C1 segment of cervical spinal cord (tissue), 14 donors: Measurements from ENCODE around the gene RNF182.
"Not testable (repeated sequence)": the region's sequence is repeated elsewhere in the genome, so short reads cannot be mapped to it uniquely, and the experiment has no call there.

Experiments used
- DNase-seq, 14 donors: peaks; one replicate each; lab custom pipeline; 2025; lab: John Stamatoyannopoulos, UW

The RNF182 gene

DNA sequence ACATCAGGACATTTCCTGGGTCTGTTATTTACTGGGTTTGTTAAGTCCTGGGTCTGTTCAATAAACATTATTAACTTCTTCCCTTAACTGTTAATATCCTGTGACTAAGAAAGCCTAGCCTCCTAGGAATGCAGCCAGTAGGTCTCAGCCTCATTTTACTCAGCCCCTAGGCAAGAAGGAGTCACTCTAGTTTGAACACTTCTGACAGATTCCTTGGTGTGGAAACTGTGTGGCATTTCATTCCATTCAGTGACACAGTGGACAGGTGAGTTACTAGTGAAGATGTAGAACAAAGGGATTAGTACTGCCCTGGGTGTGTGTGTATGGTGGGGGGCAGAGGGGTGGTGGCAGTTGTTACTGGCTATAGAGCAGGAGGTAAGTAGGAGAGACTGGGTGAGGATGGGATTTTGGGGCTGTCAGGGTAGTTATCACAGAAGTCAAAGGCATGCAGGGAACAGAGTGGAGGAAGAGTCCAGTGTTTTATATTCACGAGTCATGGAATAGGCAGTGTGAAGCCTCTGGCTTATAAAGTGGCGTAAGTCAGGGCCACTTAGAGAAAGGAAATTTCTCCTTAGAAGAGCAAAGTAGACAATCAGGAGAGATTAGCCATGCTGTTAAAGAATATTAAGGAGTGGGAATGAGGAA is 28.4 kb downstream of the RNF182 start:
- DNase-seq: no peak

DNA sequence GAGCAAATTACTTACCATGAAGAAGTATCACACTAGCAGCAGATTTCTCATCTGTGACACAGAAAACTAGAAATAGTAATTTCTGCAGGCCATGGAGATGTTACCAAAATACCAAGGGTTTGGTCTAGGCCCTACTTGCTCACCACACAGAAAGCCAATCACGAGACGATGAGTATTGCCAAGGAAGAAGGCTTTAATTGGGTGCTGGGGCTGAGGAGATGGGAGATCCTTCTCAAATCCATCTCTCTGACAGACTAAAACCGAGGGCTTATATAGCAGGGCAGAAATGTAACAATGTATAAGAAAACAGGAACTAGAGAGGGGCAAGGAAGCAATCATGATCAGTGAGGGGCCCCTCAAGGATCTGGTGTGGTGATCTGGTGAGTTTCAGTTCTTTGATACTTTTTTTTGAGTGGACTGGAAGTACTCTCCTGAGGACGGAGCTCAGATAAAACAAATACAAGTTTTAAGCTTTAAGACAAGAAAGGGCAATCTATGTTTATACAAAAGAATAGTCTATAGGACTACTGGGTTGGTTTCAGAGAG is 40.9 kb downstream of the RNF182 start:
- DNase-seq: no peak

DNA sequence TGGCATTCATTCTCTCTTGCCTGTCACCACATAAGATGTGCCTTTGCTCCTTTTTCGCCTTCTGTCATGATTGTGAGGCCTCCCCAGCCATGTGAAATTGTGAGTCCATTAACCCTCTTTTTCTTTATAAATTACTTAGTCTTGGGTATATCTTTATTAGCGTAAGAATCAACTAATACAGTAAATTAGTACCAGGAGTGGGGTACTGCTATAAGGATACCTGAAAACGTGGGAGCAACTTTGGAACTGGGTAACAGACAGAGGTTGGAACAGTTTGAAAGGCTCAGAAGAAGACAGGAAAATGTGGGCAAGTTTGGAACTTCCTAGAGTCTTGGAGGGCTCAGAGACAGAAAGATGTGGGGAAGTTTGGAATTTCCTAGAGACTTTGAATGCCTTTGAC is 46.6 kb downstream of the RNF182 start:
- DNase-seq: no peak

DNA sequence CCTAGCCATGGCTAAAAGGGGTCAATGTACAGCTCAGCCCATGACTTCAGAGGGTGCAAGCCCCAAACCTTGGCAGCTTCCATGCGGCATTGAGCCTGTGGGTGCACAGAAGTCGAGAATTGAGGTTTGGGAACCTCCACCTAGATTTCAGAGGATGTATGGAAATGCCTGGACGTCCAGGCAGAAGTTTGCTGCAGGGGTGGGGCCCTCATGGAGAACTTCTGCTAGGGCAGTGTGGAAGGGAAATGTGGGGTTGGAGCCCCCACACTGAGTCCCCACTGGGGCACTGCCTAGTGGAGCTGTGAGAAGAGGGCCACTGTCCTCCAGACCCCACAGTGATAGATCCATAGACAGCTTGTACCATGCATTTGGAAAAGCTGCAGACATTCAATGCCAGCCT is 47.9 kb downstream of the RNF182 start:
- not testable (repeated sequence) for DNase-seq

DNA sequence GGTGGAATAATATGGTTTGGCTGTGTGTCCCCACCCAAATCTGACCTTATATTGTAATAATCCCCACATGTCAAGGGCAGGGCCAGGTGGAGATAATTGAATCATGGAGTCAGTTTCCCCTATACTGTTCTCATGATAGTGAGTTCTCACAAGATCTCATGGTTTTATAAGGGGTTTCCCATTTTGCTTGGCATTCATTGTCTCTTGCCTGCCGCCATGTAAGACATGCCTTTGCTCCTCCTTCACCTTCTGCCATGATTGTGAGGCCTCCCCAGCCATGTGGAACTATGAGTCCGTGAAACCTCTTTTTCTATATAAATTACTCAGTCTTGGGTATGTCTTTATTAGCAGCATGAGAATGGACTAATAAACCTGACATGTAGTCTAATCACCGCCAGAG is 48.7 kb downstream of the RNF182 start:
- DNase-seq: not testable (repeated sequence)

DNA sequence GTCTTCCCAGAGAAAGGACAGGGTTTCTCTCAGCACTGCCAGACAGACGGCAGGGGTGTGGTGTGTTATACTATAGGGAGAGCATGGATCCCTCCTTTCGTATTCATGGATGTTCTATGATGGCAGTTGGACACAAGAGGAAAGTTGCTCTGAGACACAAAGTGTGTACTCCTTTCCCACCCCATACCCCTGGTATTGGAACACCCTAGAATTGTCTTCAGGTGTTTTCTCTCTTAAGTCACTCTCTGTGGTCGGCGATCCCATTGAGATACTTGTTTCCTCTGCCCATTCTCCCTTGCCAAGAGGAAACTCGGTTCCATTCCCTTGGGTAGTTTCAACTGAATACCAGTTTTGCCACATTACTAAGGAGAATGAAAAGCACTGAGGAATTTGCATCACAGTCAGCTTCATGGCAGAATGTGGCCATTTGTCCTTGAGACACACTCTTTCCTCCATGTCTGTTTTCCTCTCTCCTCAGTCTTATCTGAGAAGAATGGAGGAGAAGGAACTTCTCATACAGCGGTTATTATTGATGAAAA is 53.4 kb downstream of the RNF182 start:
- DNase-seq: no peak

DNA sequence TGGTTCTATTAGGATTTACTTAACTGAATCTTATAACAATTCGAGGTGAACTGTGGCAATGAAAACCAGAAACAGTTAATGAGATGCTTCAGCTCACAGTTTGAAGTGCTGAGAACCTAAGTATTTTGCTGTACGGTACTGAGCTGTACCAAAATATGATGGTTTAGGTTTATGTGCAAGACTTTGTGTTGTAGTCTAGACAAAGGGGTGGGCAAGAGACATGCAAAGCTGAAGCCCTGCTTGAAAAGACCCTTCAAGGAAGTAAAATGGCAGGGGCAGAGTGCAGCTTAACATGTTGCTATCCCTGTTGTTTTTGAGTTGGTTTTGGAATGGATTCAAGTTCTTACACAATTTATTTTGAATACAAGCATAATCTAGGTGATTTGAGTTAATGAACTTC is 54.0 kb downstream of the RNF182 start:
- DNase-seq: no peak

DNA sequence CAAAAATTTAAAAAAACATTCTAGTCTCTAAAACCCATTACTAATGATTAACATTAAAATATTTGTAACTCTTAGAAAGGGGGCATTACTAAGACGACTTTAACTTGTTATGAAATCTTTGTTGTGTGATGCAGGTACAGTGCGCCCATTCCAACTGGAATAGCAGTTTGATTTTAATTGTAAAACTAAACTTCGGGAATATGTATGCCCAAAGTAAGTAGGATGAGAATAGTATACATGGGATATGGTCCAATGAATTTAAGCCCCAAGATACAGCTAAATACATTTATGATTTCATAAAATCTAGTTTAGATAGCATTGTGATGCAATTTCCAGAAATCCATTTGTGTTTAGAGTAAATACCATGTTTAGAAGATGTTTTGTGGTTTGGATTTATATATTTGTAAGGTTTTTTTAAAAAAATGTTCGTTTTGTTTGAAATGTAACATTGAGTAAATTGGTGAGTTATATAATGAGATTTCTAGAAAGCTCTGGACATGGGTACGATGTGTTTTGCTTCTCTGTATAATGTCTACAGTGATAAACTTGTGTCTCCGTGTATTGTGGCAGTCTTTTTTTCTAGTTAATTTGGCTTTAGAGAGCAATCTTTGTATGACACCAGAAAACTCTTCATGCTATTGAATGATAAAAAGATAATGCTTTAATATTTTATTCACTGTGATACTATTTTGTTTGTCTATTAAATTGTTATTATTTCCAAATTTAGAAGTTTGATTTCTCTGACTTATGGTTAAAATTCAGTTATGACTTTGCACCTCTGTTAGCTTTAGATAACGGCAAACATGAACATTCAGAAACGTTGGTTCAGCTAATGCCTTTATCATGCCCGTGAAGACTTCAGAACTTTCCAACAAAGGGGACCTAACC is 54.8 kb downstream of the RNF182 start:
- DNase-seq: no peak

DNA sequence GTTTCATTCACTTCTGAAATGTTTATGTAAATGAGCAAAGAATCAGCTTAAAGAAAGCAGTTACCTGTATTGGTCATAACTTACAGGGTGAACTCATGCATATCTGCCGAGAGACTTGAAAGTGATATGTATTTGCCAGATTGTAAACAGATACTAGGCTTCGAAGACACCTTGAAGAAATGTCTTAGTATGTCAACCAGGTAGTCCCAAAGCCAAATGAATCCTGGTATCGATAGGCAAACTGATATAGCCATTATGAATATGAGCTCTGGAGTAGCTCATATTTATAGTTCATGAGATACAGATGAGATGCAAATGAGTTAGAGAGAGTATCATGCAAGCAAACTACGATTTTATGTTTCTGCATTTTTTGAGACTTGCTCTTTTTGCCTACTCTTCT is 55.8 kb downstream of the RNF182 start:
- DNase-seq: no peak

DNA sequence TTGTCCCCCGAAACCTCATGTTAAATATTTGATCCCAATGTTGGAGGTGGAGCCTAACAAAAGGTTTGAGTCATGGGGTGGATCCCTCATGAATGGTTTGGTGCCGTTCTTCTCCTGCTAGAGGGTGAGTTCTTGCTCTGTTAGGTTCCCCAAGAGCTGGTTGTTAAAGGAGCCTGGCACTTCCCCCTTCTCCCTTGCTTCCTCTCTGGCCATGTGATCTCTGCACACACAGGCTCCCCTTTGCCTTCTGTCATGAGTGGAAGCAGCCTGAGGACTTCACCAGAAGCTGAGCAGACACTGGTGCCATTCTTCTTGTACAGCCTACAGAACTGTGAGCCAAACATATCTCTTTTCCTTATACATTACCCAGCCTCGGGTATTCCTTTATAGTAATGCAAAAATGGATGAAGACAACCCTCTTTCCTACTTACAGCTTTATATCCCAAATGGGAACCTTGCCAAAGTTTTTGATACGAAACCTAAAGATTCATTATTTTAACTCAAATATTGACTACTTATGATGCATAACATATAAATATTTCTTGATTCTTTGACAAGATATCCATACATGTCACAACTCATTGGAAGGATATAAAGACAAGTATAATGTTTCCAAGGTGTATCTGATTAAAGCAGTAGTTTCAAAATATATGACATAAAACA is 61.0 kb downstream of the RNF182 start:
- no peak for DNase-seq

DNA sequence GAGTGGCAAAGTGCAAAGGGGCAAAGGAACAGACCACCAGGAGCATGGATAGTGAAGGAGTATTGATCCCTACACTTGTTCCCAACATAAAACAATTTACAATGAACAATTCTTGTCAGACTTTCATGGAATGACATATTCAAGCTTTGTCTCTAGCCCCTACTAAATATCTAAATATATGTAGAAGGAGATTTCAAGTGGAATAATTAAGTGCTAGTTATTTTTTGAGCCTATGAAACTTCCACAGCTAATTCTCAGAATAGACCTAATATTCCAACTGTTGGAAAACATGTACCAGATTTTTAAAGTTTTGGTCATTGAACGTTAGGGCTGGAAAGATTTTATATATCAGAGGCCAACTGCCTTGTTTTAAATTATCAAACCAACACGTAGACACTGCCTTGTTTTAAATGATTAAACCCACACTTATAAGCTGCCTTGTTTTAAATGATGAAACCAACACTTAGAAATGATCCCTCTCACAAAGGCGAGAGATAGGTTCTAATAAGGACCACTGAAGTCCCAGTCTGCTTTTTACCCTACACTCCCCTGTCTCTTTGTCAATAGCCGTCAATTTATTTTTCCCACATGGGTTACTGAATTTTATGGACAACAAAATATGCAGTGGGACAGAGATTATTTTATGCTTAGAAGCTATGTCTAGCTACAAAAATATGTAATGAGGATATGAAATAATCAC is 62.1 kb downstream of the RNF182 start:
- no peak for DNase-seq

DNA sequence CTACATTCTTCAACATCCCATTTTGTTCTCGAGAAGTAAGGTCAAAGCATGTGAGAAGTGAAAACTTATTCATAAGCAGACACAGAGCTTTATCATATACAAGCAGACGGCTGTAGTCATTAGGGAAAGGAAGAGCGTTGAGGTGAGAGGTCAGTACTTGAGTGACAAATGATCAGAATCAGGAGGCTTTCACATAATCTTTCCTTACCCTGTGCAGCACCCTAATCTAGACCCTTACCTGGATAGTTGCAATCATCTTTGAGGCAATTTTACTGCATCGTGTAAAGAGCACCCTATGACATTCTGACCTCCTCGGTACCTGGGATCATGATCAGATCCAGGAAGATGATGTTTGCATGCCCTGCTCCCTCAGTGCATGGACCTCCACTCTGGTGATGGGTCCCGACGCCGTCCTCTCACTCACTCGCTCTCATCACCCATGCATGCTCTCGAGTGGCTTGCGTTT is 62.7 kb downstream of the RNF182 start:
- DNase-seq: no peak

DNA sequence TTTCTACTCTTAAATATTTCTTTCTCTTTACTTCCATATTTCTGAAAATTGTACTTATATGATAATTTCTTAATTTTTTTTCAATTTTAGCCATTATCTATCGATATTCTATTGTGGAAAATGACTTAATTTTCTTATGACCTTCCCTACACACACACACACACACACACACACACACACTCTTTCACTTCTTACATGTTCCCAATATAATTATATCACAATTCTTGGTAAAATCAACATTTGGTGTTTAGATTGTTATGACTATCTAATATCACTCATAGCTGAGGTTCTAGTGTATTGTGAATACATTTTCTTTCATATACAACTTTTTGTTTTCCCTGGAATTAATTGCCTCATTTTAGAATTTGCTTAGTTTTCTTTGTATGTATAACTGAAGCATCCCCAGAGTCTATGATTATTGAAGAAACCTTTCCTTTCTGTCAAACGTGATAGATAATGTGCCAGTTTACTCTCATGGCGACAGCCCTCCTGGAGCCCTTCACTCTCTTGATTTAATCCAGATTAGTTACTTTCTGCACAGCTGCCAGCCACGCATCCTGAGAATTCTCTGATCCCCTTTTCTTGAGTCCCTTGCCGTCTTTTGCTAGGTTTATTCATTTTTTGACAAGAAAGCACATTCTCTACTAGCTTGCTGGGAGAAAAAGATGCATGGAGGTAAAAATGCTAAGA is 63.4 kb downstream of the RNF182 start:
- DNase-seq: no peak

DNA sequence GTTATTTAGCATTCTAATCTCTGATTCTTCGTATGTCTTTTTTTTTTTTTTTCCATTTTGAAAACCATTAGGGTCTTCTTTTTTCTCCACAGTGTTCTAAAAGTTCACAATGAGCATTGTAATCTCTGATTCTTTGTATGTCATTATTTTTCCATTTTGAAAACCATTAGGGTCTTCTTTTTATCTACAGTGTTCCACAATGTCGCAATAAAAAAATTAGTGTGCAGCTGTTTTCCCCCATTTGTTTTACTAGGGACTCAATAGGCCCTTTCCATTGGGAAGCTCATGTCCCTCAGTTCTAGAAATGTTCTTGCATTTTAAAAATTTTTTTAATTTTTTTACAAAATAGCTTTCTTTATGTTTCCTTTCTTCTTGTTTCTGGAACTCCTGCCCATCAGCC is 64.2 kb downstream of the RNF182 start:
- no peak for DNase-seq

DNA sequence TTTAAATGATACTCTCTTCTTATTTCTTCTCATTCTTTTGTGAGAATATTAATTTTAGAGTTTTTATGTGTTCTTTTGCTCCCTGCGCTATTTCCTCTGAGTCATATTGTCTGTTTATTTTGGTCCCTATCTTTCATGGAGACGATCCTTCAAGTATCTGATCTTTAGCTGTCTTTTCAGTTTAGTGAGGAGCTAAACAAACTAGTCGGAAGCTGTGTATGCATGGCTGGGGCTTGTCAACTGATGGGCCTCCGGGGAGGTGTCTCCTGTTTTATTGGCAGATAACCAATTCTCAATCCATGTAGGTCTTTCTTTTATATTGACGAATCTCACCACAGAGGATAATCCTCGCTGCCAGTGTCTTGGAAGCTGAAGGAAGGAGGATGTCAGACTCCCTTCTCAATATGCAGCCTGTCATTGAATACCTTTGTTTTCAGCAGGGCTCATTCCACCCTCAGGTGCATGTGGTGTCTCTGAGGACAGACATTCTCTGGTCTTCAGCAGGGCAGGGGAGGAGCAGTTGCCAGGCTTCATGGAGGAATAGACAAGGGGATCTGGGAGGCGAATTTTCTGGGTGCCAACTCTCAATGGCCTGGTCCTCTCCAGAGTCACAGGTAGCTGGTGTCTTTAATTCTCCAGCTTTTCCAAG is 64.9 kb downstream of the RNF182 start:
- DNase-seq: no peak

DNA sequence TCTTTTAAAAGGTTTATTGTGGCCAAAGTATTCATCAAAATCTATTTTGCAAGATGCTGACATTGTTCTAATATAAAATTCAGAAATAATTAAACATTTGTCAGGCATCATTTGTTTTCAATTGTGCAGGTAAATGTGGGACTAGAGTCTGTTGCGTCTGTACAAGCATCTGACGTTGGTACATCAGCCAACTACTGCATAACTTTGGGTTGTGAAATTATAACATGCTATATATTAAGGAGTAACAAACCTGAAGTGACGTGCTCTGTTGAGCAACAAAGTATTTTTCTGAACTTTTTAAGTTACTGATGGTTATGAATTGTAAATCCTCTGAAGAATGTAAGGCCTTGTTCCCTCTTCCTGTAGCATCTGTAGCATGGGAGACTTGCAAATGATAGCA is 66.0 kb downstream of the RNF182 start:
- no peak for DNase-seq

DNA sequence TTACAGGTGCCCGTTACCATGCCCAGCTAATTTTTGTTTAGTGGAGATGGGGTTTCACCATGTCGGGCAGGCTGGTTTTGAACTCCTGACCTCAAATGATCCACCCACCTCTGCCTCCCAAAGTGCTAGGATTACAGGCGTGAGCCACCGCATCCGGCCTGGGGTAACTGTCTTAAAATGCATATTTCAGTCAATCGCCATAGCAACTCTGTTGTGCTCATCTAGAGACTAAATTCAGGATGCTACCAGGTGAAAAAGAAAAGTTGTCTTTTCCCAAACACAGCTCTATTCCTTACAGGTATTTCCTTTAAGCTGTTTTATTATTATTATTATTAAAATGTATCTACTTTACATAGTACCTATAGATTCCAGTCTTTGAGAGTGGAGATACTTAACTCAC is 66.6 kb downstream of the RNF182 start:
- DNase-seq: no peak

DNA sequence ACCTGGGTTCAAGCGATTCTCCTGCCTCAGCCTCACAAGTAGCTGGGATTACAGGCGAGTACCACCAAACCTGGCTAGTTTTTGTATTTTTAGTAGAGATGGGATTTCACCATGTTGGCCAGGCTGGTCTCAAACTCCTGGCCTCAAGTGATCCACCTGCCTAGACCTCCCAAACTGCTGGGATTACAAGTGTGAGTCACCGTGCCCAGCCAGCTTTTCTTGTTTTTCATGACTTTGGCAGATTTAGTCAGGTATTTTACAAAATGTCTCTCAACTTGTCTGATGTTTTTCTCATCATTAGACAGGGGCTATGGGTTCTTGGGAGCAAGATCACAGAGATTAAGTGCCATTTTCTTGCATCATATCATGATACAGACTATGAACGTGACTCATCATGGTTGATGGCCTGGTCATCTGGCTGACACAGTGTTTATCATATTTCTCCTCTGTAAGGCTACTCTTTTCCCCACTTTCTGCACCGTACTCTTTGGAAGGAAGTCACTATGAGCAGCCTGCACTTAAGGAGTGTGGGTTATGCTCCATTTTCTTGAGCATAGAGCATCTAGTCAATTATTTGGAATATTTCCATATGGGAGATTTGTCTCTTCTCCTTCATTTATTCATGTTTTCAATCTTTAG is 67.8 kb downstream of the RNF182 start:
- no peak for DNase-seq

DNA sequence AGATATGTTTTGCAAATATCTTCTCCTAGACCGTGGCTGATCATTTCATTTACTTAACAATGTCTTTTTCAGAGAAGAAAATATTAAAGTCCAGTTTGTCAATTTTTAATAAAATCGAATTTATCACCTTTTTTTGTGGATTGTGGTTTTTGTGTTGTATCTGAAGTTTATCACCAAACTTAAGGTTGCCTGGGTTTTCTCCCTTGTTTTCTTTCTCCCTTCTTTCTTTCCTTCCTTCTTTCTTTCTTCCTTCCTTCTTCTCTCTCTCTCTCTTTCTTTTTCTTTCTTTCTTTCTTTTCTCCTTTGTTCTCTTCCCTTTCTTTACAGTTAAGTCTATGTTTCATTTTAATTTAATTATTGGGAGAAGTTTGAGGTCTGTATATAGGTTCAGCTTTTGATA is 68.7 kb downstream of the RNF182 start:
- no peak for DNase-seq

DNA sequence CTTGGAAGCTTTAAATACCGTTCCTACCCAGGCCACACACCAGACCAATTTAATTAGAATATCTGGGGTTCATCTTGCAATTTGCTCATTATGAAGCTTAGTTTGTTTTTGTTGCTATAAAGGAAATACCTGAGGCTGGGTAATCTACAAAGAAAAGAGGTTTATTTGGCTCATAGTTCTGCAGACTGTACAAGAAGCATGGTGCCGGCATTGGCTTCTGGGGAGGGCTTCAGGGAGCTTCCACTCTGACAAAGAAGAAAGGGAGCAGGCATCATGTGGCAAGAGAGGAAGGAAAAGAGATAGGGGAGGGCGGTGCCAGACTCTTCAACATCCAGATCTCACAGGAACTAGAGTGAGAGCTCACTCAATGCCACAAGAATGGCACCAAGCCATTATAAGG is 73.6 kb downstream of the RNF182 start:
- no peak for DNase-seq
